Neuronal stem cell (in vitro differentiated cells): Measurements from ENCODE around the gene CST3.

Source experiments
- DNase-seq: peaks from one replicate; pipeline ENCODE4 v3.0.0-alpha.2; 2013; ENCODE audit warnings: low spot score
- H2AFZ ChIP-seq: one replicate; pipeline ENCODE4 v1.6.1; 2013; ENCODE audit warnings: mild to moderate bottlenecking, low read length, inconsistent platforms
- H2AK5ac ChIP-seq: 2 replicates; pipeline ENCODE4 v1.6.1; 2013; ENCODE audit warnings: low read depth, mild to moderate bottlenecking, inconsistent platforms, low read length, moderate library complexity, mixed read lengths
- H2BK120ac ChIP-seq: 2 replicates; pipeline ENCODE4 v1.6.1; 2013; ENCODE audit warnings: low read depth, mild to moderate bottlenecking, inconsistent platforms, low read length, moderate library complexity, mixed read lengths
- H2BK12ac ChIP-seq: one replicate; pipeline ENCODE4 v1.6.1; 2013; ENCODE audit warnings: low read length, inconsistent platforms
- H2BK15ac ChIP-seq: 2 replicates; pipeline ENCODE4 v1.6.1; 2013; ENCODE audit warnings: mild to moderate bottlenecking, low read length, inconsistent platforms, mixed read lengths
- H2BK5ac ChIP-seq: one replicate; pipeline ENCODE4 v1.6.1; 2013; ENCODE audit warnings: inconsistent platforms, mild to moderate bottlenecking, low read length, moderate library complexity
- H3K14ac ChIP-seq: one replicate; pipeline ENCODE4 v1.6.1; 2013; ENCODE audit warnings: low read length, inconsistent platforms
- H3K18ac ChIP-seq: 2 replicates; pipeline ENCODE4 v1.6.1; 2013; ENCODE audit warnings: low read length, inconsistent platforms
- H3K23ac ChIP-seq: 2 replicates; pipeline ENCODE4 v1.6.1; 2013; ENCODE audit warnings: low read depth, mild to moderate bottlenecking, mixed read lengths, low read length, inconsistent platforms; ENCODE audit not compliant: poor library complexity
- H3K27ac ChIP-seq: replicated peaks from 3 replicates; pipeline ENCODE4 v1.5.1; 2013; ENCODE audit warnings: low read length, inconsistent platforms
- H3K27me3 ChIP-seq, 3 experiments: 2 replicates each; pipeline ENCODE4 v1.6.1; 2013; ENCODE audit warnings: low read length in 3 of 3, mild to moderate bottlenecking in 2 of 3, inconsistent platforms in 1 of 3, low read depth in 1 of 3, mixed read lengths in 1 of 3, moderate library complexity in 1 of 3; ENCODE audit not compliant: control insufficient read depth in 3 of 3, insufficient read depth in 3 of 3
- H3K36me3 ChIP-seq, 2 donors: replicated peaks in 1 of 2; 2 replicates each; pipeline ENCODE4 v1.6.1; 2013; ENCODE audit warnings: low read length in 2 of 2; ENCODE audit not compliant: control insufficient read depth in 2 of 2, insufficient read depth in 2 of 2
- H3K4ac ChIP-seq: 2 replicates; pipeline ENCODE4 v1.6.1; 2013; ENCODE audit warnings: inconsistent platforms, mild to moderate bottlenecking, low read length, moderate library complexity
- H3K4me1 ChIP-seq, 2 donors: 1 replicate in 1 of 2; 2 replicates in 1 of 2; pipeline ENCODE4 v1.6.1; 2013; ENCODE audit warnings: low read length in 2 of 2, low read depth in 1 of 2; ENCODE audit not compliant: control insufficient read depth in 2 of 2, insufficient read depth in 1 of 2
- H3K4me2 ChIP-seq: one replicate; pipeline ENCODE4 v1.6.1; 2013; ENCODE audit warnings: mild to moderate bottlenecking, low read length, inconsistent platforms; ENCODE audit not compliant: insufficient read depth, poor library complexity, severe bottlenecking
- H3K4me3 ChIP-seq, 2 donors: 2 replicates each; pipeline ENCODE4 v1.5.1; 2013; ENCODE audit warnings: low read length in 2 of 2, mild to moderate bottlenecking in 2 of 2, inconsistent platforms in 1 of 2, moderate library complexity in 1 of 2
- H3K79me1 ChIP-seq: one replicate; pipeline ENCODE4 v1.6.1; 2013; ENCODE audit warnings: low read depth, mild to moderate bottlenecking, inconsistent platforms, low read length, moderate library complexity
- H3K9ac ChIP-seq: one replicate; pipeline ENCODE4 v1.6.1; 2013; ENCODE audit warnings: mild to moderate bottlenecking, low read depth, low read length, inconsistent platforms; ENCODE audit not compliant: poor library complexity
- H3K9me3 ChIP-seq, 2 donors: replicated peaks in 1 of 2; 2 replicates each; pipeline versions ENCODE3 to v1.6.1; 2013; ENCODE audit warnings: low read length in 2 of 2, mild to moderate bottlenecking in 2 of 2, inconsistent platforms in 1 of 2, low read depth in 1 of 2, mixed read lengths in 1 of 2, moderate library complexity in 1 of 2; ENCODE audit not compliant: control insufficient read depth in 2 of 2, insufficient read depth in 1 of 2
- H4K8ac ChIP-seq: one replicate; pipeline ENCODE4 v1.6.1; 2013; ENCODE audit warnings: low read depth, mild to moderate bottlenecking, inconsistent platforms, low read length, moderate library complexity
- H4K91ac ChIP-seq: one replicate; pipeline ENCODE4 v1.6.1; 2013; ENCODE audit warnings: low read length, low read depth, mild to moderate bottlenecking, inconsistent platforms; ENCODE audit not compliant: poor library complexity
- whole genome bisulfite sequencing, 2 donors: extraction: QIAGEN DNeasy Blood & Tissue Kit; methylation state at CpG; one replicate each; pipeline ENCODE4 v1.1.7; 2013; ENCODE audit warnings: missing lambda C conversion rate in 2 of 2, mixed read lengths in 1 of 2; ENCODE audit not compliant: insufficient read length in 2 of 2, insufficient replicate concordance in 1 of 2; ENCODE audit errors: extremely low coverage in 2 of 2; 5-methylcytosine and 5-hydroxymethylcytosine counted together

CST3 gene

GRCh38 chr20:23632711-23633573 lies 4.8 kb downstream of the CST3 start:
- no peak overlapping the region for H3K14ac ChIP-seq
- WGBS, 2 donors: no CpG with 5 or more reads among the region's 8 CpGs

DNA sequence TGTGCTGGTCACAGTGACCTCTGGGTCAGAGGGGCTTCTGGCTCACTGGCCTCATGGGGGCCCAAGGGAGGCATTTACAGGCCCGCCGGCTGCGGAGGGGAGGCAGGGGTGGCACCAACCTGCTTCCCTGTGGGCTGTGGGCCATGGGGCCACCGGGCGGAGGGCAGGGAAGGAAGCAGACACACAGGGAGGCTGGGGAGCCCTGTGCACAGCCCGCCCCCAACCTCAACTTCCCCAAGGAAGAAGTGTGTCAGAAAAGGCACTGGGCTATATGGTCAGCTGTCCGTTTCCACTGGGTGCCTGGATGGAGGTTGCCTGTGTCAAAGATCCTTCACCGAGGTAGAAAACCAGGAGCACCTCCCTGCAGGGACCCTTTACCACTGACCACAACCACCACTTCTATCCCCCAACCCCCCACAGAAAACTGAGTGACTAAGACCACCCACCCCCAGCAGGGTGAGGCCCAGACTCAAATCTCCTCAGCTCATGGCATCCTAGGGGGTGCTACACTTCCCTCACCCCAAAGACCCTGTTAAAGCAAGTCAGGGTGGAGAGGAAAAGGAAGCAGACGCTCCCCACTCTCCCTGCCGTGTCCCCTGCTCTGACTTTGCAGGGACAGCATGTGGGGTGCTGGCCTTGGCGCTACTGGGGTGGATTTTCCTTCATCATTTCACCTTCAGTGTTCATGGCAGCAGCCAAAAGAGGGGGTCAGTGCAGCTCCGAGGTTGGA lies 5.6 kb downstream of the CST3 start:
- peaks cover 0 to 3% (median 0%) of the 10 kb centered on the region in 3 experiments for H3K27me3 ChIP-seq
- H3K36me3 ChIP-seq: peaks cover 6 to 38% of the 10 kb centered on the region in 2 donors
- WGBS, 2 donors: no CpG with 5 or more reads among the region's 12 CpGs
- DNase-seq: no peak
- no peak overlapping the region for H3K4me3 ChIP-seq
- H3K4ac ChIP-seq: no peak overlapping the region
- H3K4me2 ChIP-seq: no peak overlapping the region
- no peak overlapping the region for H2BK15ac ChIP-seq
- no peak overlapping the region for H4K91ac ChIP-seq
- H2BK12ac ChIP-seq: no peak overlapping the region
- H3K9me3 ChIP-seq: peaks cover 0 to 2% of the 10 kb centered on the region in 2 donors
- no peak overlapping the region for H3K14ac ChIP-seq
- no peak overlapping the region for H3K23ac ChIP-seq
- H3K79me1 ChIP-seq: no peaks in the 10 kb centered on the region
- H3K18ac ChIP-seq: no peak overlapping the region
- no peak overlapping the region for H2BK5ac ChIP-seq
- no peak overlapping the region for H3K27ac ChIP-seq
- H2AFZ ChIP-seq: no peak overlapping the region
- H3K9ac ChIP-seq: no peak overlapping the region
- H3K4me1 ChIP-seq: peaks cover 5 to 7% of the 10 kb centered on the region in 2 donors
- no peak overlapping the region for H2BK120ac ChIP-seq
- no peak overlapping the region for H4K8ac ChIP-seq
- no peak overlapping the region for H2AK5ac ChIP-seq

More at GRCh38 chr20:23632711-23633573, 4.8 kb downstream of the CST3 start:
- no peak overlapping the region for H2BK120ac ChIP-seq
- no peak overlapping the region for H3K4ac ChIP-seq
- peaks cover 0 to 2% of the 10 kb centered on the region in 2 donors for H3K9me3 ChIP-seq
- H2BK15ac ChIP-seq: no peak overlapping the region
- no peak overlapping the region for H3K4me3 ChIP-seq
- no peak overlapping the region for H3K9ac ChIP-seq
- H4K8ac ChIP-seq: no peak overlapping the region
- no peak overlapping the region for H2AFZ ChIP-seq
- peaks cover 5 to 7% of the 10 kb centered on the region in 2 donors for H3K4me1 ChIP-seq
- no peak overlapping the region for H3K27ac ChIP-seq
- H3K4me2 ChIP-seq: no peak overlapping the region
- H3K79me1 ChIP-seq: no peaks in the 10 kb centered on the region
- no peak overlapping the region for H2BK5ac ChIP-seq
- peaks cover 6 to 38% of the 10 kb centered on the region in 2 donors for H3K36me3 ChIP-seq
- no peak overlapping the region for H2BK12ac ChIP-seq
- H3K18ac ChIP-seq: no peak overlapping the region
- no peak overlapping the region for H2AK5ac ChIP-seq
- H3K23ac ChIP-seq: no peak overlapping the region
- no peak overlapping the region for H4K91ac ChIP-seq
- H3K27me3 ChIP-seq: peaks cover 0 to 3% (median 0%) of the 10 kb centered on the region in 3 experiments
- DNase-seq: no peak

DNA sequence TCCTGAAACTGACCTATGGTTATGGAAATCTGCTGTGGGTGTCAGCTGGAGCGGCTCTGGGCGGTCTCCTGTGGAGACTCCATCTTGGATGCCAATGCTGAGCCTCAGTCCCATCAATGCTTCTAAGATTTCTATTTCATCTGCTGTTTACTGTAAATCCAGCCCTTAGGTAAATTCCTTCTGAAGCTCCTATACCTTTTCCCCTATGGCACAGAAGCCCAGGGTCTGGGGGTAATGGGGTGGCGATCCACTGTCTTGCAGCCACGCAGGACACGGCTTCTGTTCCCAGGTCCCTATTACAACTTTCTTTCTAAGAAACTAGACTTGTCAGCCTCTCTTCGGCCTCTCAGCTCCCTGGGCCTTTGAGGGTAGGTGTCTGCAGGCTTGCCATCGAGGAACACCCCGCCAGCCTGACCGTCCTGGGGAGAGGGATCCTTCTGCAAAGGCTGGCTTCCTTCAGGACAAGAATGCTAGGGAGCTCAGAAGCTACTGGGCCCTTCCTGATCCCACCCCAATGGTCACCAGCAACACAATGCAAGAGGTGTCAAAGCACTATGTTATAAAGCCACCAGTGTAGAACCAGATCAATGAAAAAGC lies 6.4 kb downstream of the CST3 start:
- Histone ChIP-seq H3K4ac (no peak overlapping the region), H3K9me3 (peaks cover 0 to 2% of the 10 kb centered on the region in 2 donors), H3K4me1 (peaks cover 1 to 3% of the 10 kb centered on the region in 2 donors), H3K4me3 (no peak overlapping the region), H4K8ac (no peak overlapping the region), H2BK15ac (no peak overlapping the region), H3K36me3 (peaks cover 6 to 38% of the 10 kb centered on the region in 2 donors), H4K91ac (no peak overlapping the region), H3K4me2 (no peak overlapping the region), H2BK12ac (no peak overlapping the region), H3K23ac (no peak overlapping the region), H3K14ac (no peak overlapping the region), H3K9ac (no peak overlapping the region), H2AK5ac (no peak overlapping the region), H2BK5ac (no peak overlapping the region), H2BK120ac (no peak overlapping the region), H2AFZ (no peak overlapping the region), H3K27me3 (no peaks in the 10 kb centered on the region), H3K18ac (no peak overlapping the region), H3K27ac (no peak overlapping the region), H3K79me1 (no peaks in the 10 kb centered on the region)
- DNase-seq: no peak
- WGBS, 2 donors: no CpG with 5 or more reads among the region's 9 CpGs
